Measurements from ENCODE around the gene ZMAT5.

DNA sequence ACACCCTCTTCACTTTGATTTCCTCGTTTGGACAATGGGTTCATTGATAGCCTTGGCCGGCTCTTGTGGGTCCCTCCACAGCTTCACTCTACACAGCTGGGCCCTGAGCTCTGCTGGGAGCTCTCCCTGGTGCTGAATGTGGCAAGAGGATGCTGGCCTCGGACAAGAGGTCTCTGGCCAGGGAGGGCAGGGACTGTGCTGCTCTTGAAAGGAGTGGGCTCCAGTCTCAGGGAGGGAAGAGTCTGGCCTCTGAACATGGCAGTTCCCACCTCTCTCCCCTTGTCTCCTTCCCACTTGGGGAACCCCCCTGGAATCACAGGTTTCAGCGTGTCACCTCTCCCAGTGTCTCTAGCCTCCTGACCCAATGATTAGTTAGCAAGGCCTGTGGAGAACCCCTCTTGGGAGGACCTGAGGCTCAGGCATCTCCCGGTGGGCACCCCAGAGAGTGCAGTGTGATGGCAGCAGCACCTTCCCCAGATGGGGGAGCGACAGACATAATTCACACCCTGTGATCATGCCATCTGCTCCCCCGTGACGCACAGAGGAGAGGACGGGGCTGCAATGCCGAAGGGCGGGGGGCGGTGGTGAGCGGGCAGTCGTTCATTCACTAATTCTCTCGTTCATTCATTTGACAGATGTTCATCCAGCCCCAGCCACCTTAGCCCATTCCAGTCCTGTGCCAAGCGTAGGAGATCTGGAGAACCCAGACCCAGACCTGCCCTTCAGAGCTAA is 49.8 kb downstream of the ZMAT5 start:
- TF ChIP-seq, protein P1, sequence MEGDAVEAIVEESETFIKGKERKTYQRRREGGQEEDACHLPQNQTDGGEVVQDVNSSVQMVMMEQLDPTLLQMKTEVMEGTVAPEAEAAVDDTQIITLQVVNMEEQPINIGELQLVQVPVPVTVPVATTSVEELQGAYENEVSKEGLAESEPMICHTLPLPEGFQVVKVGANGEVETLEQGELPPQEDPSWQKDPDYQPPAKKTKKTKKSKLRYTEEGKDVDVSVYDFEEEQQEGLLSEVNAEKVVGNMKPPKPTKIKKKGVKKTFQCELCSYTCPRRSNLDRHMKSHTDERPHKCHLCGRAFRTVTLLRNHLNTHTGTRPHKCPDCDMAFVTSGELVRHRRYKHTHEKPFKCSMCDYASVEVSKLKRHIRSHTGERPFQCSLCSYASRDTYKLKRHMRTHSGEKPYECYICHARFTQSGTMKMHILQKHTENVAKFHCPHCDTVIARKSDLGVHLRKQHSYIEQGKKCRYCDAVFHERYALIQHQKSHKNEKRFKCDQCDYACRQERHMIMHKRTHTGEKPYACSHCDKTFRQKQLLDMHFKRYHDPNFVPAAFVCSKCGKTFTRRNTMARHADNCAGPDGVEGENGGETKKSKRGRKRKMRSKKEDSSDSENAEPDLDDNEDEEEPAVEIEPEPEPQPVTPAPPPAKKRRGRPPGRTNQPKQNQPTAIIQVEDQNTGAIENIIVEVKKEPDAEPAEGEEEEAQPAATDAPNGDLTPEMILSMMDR (IDR thresholded peaks at IDR 0.05 in 8 of 11, conservative IDR thresholded peaks at IDR 0.05 in 3 of 11), result no peak
- TF ChIP-seq POLR2A (IDR thresholded peaks at IDR 0.05) (no peak), POLR2AphosphoS5 (IDR thresholded peaks at IDR 0.05) (no peak)
